GM12864 (cell line): ENCODE results near the gene SORCS1.
A peak's percentile ranks its signal among the peaks of the same experiment; 100 is the strongest.

Experiments used
- DNase-seq: peaks from one replicate; pipeline ENCODE4 v3.0.0-alpha.2; 2011; ENCODE audit warnings: low read depth
- H3K4me3 ChIP-seq: 2 replicates; pipeline ENCODE4 v1.5.1; 2011; ENCODE audit warnings: mild to moderate bottlenecking, low read depth, low read length, control low read depth
- TF ChIP-seq, protein P1 (sequence below): IDR thresholded peaks from 2 replicates; pipeline ENCODE4 v1.5.1; 2011; ENCODE audit warnings: low read depth, mild to moderate bottlenecking, moderate library complexity, low read length, control low read depth, inconsistent platforms; ENCODE audit errors: missing control alignments

The SORCS1 gene

DNA sequence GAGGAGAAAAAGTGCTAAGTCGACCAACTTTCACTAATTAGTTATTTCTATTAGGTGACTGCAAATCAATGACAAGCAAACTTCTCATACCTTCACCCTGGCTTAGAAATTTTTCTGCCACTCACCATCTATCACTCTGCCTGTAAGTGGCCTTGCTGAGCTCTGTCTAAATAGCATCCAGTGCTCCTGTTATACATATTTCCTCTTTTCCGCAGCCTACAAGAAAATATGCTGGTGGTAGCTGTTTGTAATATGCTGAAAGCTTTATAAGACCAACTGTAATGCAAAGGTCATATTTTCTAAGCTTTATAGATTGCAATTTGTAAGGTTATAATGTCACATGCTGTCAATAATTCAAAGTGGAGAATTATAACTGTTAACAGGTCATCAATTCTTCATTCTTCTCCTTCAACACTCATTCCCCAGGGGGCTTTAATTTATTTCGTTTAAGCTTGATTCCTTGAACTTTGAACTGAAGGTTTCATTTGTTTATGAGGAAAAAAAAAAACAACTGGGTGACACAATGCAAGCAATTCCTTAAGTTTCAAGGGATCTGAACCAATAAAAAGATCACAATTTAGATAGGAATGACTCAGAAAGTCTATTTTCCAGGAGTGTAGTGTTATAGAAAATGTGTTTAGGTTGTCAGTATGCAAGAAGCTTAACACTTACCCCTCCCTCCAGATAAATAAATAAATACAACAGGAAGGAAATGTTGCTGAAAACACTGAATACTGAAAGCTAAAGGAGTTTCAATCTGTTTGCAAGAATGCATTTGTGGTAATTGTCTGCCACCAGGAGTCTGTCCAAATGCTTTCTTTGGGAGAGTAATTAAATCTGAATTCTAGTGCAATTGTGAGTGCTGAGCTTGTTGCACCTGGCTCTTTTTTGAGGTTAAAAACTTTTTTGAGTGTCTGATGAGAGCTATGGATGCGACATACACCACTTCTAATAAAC lies 183.7 kb downstream of the SORCS1 start:
- TF ChIP-seq, protein P1, sequence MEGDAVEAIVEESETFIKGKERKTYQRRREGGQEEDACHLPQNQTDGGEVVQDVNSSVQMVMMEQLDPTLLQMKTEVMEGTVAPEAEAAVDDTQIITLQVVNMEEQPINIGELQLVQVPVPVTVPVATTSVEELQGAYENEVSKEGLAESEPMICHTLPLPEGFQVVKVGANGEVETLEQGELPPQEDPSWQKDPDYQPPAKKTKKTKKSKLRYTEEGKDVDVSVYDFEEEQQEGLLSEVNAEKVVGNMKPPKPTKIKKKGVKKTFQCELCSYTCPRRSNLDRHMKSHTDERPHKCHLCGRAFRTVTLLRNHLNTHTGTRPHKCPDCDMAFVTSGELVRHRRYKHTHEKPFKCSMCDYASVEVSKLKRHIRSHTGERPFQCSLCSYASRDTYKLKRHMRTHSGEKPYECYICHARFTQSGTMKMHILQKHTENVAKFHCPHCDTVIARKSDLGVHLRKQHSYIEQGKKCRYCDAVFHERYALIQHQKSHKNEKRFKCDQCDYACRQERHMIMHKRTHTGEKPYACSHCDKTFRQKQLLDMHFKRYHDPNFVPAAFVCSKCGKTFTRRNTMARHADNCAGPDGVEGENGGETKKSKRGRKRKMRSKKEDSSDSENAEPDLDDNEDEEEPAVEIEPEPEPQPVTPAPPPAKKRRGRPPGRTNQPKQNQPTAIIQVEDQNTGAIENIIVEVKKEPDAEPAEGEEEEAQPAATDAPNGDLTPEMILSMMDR = peak; percentile 33
- peak; percentile 38 for DNase-seq
- no peak overlapping the region for H3K4me3 ChIP-seq

DNA sequence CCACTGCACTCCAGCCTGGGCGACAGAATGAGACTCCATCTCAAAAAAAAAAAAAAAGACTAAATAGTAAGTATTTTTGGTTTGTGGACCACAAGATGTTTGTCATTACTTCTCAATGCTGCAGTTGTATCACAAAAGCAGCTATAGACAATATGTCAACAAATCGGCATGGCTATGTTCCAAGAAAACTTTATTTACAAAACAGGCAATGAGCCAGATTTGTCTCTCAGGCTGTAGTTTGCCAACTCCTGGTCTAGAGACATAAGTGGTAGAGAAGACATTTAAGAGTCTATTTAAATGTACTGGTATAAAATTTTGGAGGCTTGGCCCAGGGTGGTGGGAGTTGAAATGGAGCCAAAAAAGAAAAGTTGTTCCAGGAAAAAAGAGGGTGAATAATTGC lies 185.8 kb downstream of the SORCS1 start:
- TF ChIP-seq, protein P1 = no peak
- no peak overlapping the region for H3K4me3 ChIP-seq
- no peak for DNase-seq

DNA sequence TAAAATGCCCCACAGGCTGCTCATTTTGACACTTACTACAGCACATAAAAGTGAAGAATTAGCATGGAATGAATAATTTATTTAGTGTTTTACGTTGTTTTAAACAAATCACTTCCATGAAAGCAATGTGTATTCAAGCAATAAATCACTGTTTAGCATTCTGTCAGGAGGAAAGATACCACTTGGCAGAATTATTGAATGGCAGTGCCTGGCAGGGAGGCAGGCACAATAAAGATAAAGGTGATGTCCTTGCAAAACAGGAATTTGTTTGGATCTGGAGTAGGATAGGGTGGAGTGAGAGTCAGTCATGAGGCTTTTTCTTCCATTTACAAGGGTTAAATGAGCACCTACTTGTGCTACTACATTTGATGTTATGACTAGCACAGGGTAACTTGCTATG lies 190.8 kb downstream of the SORCS1 start:
- DNase-seq = no peak
- TF ChIP-seq, protein P1 = no peak
- no peak overlapping the region for H3K4me3 ChIP-seq

DNA sequence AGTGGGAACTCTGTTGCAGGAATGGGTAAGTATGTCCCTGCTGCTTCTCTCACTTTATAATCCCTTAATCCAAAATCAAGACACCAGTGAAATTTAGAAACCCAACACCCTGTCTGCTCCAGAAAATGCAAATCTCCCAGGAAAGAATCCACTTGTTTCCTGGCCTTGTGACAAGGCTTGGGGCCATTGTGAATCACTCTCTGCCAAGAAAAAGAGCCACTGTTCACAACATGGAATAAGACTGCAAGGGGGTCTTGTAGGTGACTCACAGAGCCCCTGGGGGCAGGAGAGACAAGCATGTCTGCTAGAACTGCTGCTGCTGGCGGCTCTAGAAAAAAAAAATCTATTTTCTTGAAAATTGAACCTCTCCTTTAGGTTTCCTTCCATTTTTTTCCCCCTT lies 191.2 kb downstream of the SORCS1 start:
- H3K4me3 ChIP-seq = no peak overlapping the region
- no peak for DNase-seq
- TF ChIP-seq, protein P1 = no peak

DNA sequence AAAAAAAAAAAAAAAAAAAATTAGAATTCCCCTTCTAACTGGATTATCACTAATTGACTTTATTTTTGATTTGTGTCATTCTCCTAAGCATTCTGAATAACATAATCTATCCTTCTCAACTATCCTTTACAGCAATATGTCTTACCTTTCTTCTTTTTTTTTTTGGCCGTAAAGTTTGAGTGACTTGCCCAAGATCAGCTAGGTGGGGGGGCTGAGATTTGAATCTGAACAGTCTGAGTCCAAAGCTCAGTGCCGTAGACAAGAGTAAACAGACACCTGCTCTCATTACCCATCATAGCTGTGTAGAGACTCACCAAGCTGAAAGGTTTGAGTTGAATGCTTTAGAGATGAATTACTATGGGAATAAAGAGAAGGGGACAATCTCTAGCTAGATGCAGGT lies 192.1 kb downstream of the SORCS1 start:
- no peak overlapping the region for H3K4me3 ChIP-seq
- TF ChIP-seq, protein P1 = no peak
- no peak for DNase-seq

DNA sequence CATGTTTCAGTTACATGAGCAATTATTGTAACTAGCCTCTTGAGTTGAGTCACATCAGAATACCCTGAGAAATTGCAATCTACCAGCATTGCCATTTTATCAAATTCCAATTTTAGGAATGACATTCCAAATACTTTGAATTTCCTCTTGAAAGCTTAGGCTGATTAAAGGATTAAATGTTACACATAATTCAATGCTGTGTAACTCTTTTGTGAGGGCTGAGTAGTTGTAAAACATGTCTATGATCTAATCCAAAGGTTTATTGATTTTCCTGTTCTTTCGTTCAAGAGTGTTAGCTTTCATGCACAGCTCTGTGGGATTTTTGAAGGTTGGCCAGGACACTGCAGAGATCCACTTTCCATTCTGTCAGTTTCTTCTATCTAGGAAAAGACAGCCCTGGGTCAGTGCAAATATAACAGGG lies 193.1 kb downstream of the SORCS1 start:
- DNase-seq = no peak
- no peak overlapping the region for H3K4me3 ChIP-seq
- TF ChIP-seq, protein P1 = no peak

DNA sequence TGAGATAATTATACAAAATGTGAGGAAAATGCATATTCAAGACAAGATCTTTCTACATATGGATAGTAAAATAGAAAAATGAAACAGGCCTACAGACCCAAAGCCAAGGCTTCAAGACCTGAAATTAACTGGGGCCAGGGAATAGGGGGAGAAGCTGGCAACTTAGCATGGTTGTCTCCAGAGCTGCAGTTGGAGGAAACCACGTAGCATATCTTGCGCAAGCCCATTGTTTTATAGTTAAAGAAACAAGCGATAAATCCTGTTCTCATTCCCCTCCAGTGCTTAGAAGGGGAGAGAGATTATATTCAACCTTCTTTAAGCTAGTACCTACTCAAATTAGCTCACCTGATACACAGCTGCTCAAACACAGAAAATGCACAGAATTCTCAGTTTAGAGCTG lies 197.1 kb downstream of the SORCS1 start:
- TF ChIP-seq, protein P1 = no peak
- DNase-seq = no peak
- no peak overlapping the region for H3K4me3 ChIP-seq
